ENCODE measurements around the gene AKIP1.

AKIP1 gene, protein sequence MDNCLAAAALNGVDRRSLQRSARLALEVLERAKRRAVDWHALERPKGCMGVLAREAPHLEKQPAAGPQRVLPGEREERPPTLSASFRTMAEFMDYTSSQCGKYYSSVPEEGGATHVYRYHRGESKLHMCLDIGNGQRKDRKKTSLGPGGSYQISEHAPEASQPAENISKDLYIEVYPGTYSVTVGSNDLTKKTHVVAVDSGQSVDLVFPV

DNA sequence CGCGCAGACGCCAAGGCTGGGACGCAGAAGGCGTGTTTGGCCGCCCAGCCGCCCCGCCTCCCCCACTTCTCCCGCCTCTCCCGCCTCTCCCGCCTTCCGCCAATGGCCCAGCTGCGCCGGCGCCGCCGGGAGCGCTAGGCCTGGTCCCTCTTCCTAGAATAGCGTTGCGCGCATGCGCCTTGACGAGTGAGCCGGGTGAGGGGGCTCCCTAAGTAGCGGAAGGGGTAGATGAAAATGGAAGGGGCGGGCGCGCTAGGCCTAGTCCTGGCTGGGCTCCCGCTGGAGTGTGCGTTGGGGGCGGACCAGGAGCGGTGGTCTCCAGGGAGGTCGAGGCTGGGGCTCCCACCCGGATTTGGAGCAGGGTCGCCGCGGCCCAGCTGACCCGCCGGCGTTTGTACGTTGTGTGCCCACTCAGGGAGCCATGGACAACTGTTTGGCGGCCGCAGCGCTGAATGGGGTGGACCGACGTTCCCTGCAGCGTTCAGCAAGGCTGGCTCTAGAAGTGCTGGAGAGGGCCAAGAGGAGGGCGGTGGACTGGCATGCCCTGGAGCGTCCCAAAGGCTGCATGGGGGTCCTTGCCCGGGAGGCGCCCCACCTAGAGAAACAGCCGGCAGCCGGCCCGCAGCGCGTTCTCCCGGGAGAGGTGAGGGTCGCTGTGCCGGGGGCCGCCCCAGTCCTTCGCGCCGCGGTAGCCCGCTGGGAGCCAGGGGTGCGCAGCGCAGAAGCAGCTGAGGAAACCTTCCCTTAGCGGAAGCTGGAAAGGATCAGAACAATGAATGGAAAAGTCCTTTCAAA, at the start of gene AKIP1:
Gene AKIP1 (plus strand): TSS at position 161 of the 795 bp plus-strand sequence. CDS start 261 bp downstream, at position 422.
- H3K27ac ChIP-seq (ENCODE audit: low read length): no peak within 1 kb of the TSS

DNA sequence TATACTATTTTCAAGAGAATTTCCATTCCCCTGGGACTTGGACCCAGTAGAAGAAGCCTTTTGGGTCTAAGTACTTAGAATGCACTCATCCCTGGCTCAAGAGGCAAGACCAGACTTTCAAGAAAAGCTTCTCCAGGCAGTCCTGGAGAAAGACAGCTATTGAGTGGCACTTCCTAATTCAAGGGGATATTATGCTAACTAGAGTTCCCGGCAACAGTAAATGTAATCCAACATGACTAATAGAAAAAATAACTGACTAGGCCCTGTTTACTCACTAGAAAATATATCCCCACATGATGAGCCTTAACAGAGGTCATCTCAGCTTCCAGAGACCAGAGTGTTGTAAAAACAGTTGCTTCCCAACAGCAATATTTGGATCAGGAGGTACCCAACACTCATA, 47.2 kb upstream of the AKIP1 start:
- H3K36me3 ChIP-seq (replicated peaks; ENCODE audit: insufficient read depth, low read length): no peaks in the 10 kb centered on the region

More for the DNA sequence above, at the start of gene AKIP1:
- Histone ChIP-seq H3K4me3 (ENCODE audit: low read length) (peak within 1 kb of the TSS; percentile 97), H3K9me3 (replicated peaks; ENCODE audit: insufficient read depth, low read length) (no peaks in the 10 kb centered on the region), H3K4me2 (ENCODE audit: low read depth, low read length) (peak within 1 kb of the TSS; percentile 95), H4K20me1 (ENCODE audit: insufficient read depth, low read length) (no peaks in the 10 kb centered on the region), H3K9me2 (replicated peaks; ENCODE audit: insufficient read depth, low read length) (no peaks in the 10 kb centered on the region), H3K36me3 (replicated peaks; ENCODE audit: insufficient read depth, low read length) (no peaks in the 10 kb centered on the region), H3F3A (ENCODE audit: insufficient read depth, low read length) (peaks cover 13% of the 10 kb centered on the region; the same call in 1 of the 2 replicates), H3K27me3 (replicated peaks; ENCODE audit: insufficient read depth, low read length) (no peaks in the 10 kb centered on the region), H3K4me1 (ENCODE audit: low read length) (peaks cover 14% of the 10 kb centered on the region), H3K9ac (ENCODE audit: low read length) (peak within 1 kb of the TSS; percentile 72), H3K79me2 (ENCODE audit: low read length) (peaks cover 10% of the 10 kb centered on the region; the same call in 1 of the 2 replicates), H2AFZ (ENCODE audit: low read length) (peak within 1 kb of the TSS; percentile 100)
- peak; percentile 88 for DNase-seq
- TF ChIP-seq EZH2phosphoT487 (IDR thresholded peaks at IDR 0.05; ENCODE audit: low read length) (no peak), EZH2 (optimal IDR thresholded peaks at IDR 0.05; ENCODE audit: low read depth, low read length) (no peak)

DNA sequence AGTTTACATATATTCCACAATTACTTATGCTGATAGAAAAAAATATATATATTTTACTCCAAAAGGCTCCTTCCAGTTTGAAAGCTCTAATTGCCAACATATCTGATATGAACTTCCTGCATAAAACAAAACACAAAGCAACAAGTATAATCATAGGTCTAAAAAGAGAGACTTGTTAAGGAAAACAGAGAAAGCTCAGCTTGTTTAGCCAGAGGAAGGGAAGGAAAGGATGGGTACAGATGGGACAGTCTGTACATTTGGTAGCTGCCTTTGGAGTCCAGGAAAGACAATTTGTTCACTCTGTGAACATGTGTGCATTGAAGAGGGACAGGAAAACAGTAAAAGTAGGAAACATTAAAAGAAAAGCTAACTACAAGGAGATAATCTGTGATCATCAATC, 45.7 kb upstream of the AKIP1 start:
- Histone ChIP-seq H2AFZ (ENCODE audit: low read length) (no peak overlapping the region), H3K4me3 (ENCODE audit: low read length) (no peak overlapping the region), H3K27me3 (replicated peaks; ENCODE audit: insufficient read depth, low read length) (no peaks in the 10 kb centered on the region), H3K9ac (ENCODE audit: low read length) (no peak overlapping the region), H3K4me2 (ENCODE audit: low read depth, low read length) (no peak overlapping the region), H4K20me1 (ENCODE audit: insufficient read depth, low read length) (no peaks in the 10 kb centered on the region), H3K36me3 (replicated peaks; ENCODE audit: insufficient read depth, low read length) (no peaks in the 10 kb centered on the region), H3K4me1 (ENCODE audit: low read length) (no peaks in the 10 kb centered on the region), H3F3A (ENCODE audit: insufficient read depth, low read length) (no peaks in the 10 kb centered on the region), H3K9me2 (replicated peaks; ENCODE audit: insufficient read depth, low read length) (no peaks in the 10 kb centered on the region), H3K9me3 (replicated peaks; ENCODE audit: insufficient read depth, low read length) (no peaks in the 10 kb centered on the region), H3K79me2 (ENCODE audit: low read length) (no peaks in the 10 kb centered on the region), H3K27ac (ENCODE audit: low read length) (no peak overlapping the region)
- no peak for DNase-seq
- TF ChIP-seq EZH2phosphoT487 (IDR thresholded peaks at IDR 0.05; ENCODE audit: low read length) (no peak), EZH2 (optimal IDR thresholded peaks at IDR 0.05; ENCODE audit: low read depth, low read length) (no peak)
- TF ChIP-seq, protein P1, sequence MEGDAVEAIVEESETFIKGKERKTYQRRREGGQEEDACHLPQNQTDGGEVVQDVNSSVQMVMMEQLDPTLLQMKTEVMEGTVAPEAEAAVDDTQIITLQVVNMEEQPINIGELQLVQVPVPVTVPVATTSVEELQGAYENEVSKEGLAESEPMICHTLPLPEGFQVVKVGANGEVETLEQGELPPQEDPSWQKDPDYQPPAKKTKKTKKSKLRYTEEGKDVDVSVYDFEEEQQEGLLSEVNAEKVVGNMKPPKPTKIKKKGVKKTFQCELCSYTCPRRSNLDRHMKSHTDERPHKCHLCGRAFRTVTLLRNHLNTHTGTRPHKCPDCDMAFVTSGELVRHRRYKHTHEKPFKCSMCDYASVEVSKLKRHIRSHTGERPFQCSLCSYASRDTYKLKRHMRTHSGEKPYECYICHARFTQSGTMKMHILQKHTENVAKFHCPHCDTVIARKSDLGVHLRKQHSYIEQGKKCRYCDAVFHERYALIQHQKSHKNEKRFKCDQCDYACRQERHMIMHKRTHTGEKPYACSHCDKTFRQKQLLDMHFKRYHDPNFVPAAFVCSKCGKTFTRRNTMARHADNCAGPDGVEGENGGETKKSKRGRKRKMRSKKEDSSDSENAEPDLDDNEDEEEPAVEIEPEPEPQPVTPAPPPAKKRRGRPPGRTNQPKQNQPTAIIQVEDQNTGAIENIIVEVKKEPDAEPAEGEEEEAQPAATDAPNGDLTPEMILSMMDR (IDR thresholded peaks at IDR 0.05; ENCODE audit: low read length): no peak

More for the DNA sequence above, 47.2 kb upstream of the AKIP1 start:
- Histone ChIP-seq H3K27me3 (replicated peaks; ENCODE audit: insufficient read depth, low read length) (no peaks in the 10 kb centered on the region), H3K9me3 (replicated peaks; ENCODE audit: insufficient read depth, low read length) (no peaks in the 10 kb centered on the region), H3K4me2 (ENCODE audit: low read depth, low read length) (no peak overlapping the region), H3F3A (ENCODE audit: insufficient read depth, low read length) (no peaks in the 10 kb centered on the region), H3K79me2 (ENCODE audit: low read length) (no peaks in the 10 kb centered on the region), H2AFZ (ENCODE audit: low read length) (no peak overlapping the region), H4K20me1 (ENCODE audit: insufficient read depth, low read length) (no peaks in the 10 kb centered on the region), H3K4me3 (ENCODE audit: low read length) (no peak overlapping the region), H3K4me1 (ENCODE audit: low read length) (no peaks in the 10 kb centered on the region), H3K9me2 (replicated peaks; ENCODE audit: insufficient read depth, low read length) (no peaks in the 10 kb centered on the region), H3K27ac (ENCODE audit: low read length) (no peak overlapping the region), H3K9ac (ENCODE audit: low read length) (no peak overlapping the region)
- DNase-seq: no peak
- no peak for TF ChIP-seq EZH2phosphoT487 (IDR thresholded peaks at IDR 0.05; ENCODE audit: low read length)
- no peak for TF ChIP-seq EZH2 (optimal IDR thresholded peaks at IDR 0.05; ENCODE audit: low read depth, low read length)
- TF ChIP-seq, protein P1 (IDR thresholded peaks at IDR 0.05; ENCODE audit: low read length): no peak

All from MM.1S (cell line).